HG03378 (cell line): Measurements from ENCODE around the gene SH3RF3.

Source experiments
- ATAC-seq: cut with Tn5 transposase; IDR thresholded peaks from one replicate; pipeline ENCODE4 v1.9.1; 2021; ENCODE audit warnings: mild to moderate bottlenecking, moderate library complexity; ENCODE audit not compliant: unreplicated experiment

The SH3RF3 gene

DNA sequence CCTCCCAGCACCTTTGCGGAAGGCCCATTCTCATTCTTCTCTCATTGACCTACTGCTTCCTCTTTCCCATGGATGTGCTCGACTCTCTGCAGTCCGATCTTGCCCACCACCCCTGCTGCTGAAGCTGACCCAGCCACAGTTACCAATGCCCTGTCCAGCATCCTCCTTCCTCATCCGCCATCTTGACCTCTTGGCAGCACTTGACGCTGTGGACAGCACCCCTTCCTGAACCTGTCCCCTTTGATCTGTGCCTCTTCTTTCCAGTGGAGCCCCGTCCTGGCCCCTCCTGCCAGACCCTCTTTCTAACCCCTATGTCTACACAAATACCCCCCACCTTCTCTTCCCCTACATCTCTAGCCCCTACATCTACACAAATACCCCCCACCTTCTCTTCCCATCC, 275.7 kb downstream of the SH3RF3 start:
- no peak for ATAC-seq

DNA sequence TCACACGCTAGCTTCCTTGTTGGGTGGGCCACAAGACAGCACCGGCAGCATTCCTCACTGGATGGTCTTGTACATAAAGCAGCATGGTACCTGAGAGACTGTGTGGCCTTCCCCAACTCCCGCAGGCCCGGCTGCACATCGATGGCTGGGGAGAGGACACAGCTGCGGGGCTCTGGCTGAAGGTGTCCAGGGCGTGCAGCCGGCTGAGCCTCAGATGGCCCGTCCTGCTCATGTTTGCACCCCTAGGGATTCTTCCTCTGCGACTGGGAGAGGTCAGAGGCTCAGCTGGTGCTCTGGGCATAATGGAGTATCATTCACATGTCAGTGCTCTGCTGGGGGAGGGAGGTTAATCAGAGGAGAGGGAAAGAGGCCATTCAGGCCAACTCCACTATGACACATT, 276.9 kb downstream of the SH3RF3 start:
- no peak for ATAC-seq

DNA sequence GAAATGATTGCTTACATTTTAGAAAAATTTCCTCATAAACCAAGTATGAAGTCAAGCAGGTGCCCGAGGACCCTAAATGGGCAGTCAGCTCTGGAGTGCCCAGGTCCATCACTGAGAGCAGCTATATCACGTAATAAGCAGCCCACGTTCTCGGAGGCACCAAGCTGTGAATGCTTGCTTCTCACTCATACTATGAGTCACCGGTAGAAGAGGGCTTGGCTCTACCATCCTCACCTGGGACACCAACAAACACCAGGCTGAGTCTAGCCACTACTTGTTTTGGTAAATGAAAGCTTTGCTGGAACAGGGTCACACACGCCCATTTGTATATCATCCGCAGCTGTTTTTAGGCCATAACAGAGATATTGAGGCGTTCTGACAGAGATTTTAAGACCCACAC, 277.3 kb downstream of the SH3RF3 start:
- no peak for ATAC-seq

DNA sequence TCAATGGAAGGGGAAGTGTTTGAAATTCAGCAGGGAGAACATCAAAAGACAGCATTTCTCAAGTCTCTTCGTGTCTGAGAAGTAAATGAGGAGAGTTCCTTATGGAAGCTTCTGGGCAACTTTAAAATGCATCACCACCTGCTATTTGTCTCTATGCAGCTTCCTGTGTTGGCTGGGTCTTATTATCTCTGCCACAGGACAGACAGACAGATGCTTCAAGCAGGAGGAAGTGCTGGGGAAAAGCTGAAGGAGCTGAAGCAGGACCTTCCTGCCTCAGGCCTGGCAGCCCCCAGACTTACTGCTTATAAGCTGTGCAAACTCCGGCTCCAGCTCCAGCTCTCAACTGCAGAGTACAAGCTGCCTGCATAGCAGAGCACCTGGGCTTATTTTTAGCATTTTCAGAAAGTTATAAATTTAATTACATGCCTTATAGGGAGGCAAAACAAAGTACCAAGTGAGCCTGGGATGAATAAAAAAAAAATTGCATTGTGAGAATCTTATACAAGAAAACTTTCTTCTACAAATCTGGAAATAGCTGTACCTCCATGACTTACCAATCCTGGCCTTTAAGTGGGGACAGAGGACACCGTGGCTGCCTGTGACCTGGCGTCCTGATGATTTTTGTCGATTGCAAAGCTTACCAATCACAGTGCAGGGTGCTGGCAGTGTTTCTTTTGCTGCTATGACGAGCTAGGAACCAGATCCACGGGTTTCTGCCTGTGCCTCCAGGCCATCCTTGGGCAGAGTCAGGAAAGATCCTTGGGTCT, 278.5 kb downstream of the SH3RF3 start:
- no peak for ATAC-seq

DNA sequence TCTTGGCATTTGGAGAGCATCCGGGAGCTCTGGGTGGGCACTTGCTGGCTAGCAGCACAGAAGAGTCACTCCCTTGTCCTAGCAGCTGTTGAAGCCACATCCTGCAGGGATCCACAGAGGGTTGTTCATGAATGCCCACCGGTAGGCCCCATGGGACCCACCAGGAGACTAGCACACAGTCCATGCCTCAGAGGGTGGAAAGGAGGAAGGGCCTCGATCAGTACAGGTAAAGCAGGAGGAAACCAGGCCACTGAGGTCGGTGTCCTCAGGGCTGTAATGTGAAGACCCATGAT, 279.0 kb downstream of the SH3RF3 start:
- ATAC-seq, result no peak

DNA sequence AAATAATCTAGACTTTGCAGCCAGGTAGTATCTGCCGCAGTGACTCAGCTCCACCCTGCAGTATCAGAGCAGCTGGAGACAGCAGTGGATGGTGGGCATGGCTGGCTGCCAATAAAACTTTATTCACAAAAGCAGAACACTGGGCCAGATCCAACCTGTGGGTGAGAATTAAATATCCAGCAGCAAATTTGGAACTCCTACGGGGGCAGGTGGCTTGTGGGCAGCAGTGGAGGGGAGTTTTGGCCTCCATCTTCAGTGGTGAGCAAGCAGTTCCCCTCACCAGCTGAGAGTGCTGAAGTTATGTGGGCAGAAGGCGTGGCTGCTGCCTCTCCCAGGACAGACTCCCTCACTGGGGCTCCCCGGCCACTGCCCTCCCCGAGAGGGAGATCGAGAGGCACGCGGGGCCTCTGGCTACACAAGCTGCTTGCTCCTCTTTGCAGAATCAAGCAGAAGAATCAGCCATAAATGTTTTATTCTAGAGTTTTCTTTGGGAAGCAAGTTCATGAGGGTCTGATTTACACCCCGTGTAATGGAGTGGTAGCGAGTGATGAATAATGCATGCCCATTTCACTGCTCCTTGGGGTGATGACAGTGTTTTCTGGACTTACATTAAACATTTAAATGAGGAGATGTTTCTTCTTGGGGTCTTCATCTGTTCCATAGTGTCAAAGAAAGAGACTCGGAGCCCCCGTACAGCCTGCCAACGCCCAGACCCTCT, 280.5 kb downstream of the SH3RF3 start:
- ATAC-seq, result no peak

DNA sequence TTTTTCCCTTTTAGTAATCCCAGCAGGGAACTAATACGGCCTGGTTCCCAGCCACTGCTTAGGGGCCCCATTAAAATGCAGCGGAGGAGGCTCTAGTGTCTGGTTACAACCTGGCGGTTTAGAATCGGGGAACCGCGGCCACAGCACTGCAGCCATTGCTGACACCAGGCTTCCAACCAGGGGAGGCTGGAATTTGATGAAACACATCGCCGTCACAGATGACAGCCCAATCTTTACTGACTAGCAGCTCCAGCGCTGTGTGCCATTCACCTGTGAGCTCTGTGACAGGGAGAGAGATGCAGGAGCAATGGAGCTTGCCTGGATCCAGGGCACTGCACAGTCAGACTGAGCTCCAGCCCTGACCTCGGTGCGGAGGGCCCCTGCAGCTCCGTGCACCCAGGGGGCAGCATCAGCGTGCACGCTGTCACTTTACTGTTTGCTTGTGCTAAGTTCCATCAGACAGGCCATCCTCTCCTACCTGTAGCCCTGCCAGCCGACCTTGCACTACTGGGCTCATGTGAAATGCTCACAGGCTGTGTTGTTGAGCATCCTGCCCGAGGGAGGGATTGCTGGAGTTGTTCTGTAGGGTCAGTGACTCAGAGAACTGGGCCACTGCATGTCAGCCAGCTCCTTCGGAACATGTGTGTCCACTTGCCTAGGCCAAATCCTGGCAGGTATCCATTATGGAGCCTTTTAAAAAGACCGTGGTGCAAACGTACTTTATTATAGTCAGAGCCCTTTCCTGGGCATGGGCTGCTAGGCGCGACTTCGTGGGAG, 281.2 kb downstream of the SH3RF3 start:
- ATAC-seq, result no peak

DNA sequence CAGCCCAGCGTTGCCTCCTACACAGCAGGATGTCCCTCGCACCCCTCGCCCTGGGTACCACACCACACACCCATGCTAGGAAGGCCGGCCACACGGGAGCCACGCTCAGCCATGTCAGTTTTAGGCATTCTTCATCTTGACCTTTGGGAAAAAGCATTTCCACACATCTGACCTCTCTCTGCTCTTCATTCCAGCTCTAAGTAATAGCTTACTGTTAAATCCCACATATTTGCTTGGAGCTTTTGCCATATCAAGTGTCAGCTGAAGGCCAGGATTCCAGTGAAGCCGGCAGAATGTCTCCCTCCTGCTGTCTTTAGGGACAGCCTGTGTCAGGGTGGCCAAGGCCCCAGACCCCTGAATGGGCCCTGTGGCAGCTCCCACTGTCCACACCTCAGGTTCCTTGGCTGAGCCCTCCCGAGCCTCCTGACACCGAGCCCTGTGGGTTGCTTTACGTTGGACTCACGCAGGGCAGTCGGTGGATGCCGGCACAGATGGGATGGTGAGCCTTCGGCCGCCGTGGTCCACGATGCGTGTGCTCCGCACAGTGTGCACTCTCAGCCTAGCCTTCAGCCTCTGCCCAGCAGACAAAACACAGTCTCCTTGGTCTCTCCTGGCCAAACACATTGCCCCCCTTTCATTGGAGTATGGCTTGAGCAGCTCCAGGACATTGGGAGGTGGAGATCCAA, 282.8 kb downstream of the SH3RF3 start:
- ATAC-seq, result no peak

DNA sequence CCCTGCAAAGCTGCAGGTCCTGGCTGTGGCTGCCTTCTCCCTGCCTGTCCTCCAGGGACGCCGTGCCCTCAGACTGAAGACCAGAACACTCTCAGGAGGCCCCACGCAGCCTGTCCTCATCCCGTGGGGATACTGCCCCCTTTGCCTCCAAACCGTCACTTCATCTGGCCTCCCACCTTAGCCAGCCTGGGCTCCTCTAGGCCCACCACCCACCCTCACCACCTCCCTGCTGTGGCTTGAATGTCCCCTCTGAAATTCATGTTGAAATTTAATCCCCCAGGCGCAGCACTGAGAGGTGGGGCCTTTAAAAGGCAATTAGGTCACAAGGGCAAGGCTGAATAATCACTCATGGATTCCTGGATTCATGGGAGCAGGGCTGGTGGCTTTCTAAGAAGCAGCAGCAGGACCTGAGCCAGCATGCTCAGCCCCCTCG, 286.6 kb downstream of the SH3RF3 start:
- ATAC-seq, result no peak

DNA sequence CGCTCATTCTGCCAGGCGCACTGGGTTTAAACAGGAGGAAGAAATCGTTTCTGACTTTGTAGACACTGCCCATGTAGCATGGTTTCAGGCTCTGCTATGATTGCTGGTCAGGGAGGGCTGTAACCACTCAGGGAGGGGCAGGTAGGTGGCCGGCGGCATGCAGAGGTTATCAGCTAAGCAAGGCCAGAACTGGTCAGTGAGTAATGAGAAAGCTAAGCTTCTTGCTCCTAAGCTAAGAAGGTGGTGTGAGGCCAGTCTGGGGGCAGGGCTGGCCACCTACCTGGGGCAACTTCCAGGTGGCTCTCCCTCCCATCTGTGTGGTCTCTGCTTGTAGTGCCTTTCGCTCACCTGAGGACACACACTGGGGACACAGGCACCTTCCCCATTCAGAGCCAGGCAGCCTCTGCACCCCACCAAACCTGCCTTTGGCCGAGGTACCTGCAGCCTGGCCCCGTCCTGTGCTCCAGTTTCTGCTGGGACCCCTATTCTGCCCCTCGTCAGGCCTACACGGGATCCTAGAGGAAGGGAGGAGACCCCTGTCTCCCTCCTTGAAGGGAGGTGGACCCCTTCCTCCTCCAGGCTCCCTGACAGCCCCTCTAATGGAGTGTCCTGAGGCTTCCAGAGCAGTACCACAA, 288.8 kb downstream of the SH3RF3 start:
- no peak for ATAC-seq

DNA sequence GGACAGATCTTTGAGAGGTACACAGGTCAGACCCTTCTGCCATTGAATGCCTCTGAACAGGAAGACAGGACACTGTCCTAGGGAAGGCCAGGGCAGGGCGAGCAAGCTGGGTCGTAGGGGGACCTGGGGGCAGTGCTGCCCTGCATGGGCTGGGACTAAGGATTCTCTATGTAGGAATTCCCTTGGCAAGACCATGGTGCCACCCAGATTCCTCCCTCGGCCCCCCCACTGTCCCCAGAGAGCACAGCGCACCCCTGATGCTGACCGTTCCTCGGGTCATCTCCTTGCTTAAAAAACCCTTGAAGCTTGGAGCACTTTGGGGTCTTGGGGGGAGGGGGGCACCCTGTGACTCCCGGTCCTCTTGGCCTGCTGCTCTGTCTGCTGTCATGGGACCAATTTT, 289.7 kb downstream of the SH3RF3 start:
- ATAC-seq, result no peak

DNA sequence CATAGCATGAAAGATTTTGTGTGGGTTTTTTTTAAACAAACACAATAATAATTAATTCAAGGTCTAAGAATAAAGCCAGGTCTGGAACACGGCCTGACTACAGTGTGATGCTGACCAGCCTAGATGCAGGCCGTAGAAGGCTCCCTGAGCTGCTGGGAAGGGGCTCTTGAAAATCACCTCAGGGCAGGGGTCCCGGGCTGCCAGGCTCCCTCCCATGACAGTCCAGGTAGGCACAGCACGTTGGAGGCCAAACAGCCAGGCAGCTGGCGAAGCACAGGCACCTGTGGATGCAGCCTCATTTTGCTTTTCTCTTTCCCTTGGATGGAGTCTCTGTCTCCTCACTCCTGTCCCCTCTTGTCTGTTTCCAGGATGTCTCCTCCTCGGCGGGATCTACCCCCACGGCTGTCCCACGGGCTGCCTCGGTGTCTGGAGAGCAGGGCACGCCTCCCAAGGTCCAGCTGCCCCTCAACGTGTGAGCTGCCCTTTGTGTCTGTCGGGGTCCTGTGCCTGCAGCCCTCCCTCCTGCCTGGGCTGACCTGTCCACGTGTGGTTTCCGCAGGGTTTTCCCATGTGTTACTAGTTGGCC, 290.3 kb downstream of the SH3RF3 start:
- ATAC-seq, result no peak

DNA sequence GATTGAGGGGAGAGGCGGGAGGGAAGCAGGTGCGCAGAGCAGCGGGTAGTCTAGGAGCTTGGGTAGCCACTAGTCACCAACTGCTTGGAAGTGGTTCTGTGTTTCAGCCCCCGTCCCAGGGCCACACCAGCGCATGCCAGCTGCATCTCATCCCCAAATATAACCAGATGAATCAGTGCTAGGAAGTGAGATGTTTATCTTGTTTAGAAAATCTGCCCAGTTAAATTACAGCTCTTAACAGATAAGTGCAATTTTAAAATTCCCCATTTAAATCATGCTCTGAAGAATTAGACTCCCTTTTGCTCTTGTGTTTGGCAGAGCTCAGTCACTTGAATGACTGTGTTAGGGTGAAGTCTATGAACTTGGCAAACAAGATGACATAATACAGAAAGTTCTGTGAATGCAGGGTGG, 291.0 kb downstream of the SH3RF3 start:
- ATAC-seq, result no peak

DNA sequence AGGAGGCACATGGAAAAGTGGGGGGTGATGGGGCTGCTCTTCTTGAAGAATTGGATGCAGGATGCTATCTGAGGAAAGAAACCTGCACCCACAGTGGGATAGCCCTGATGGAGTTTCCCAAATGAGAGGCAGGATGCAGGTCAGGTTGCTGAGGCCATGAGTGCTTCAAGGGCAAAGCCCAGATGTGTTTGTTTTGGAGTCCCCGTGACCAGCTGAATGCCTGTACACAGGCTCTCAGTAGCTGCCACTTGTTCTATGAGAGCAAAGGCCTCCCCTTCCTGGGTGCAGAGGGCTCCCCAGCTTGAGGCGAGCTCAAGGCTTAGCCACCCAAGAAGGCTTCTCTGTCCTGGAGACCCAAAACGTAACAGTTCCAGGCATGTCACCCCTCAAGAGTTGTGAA, 292.1 kb downstream of the SH3RF3 start:
- no peak for ATAC-seq

DNA sequence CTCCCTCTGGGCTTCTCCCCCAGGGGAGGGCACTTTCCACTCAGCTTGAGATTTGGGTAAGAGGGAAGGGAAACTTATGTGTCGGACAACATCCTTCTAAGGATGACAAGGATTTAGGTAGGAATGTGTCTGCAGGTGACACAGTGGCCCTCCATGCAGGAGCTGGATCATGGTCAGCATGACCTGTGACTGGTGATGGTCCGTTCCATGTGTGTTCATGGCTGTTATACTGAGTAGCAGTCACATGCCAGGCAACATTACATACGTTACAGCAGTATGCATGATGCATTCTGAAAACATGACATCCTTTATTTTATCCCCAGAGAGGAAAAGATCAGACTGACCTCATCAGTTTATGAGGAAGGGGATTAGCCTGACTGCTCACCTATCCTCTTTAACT, 292.6 kb downstream of the SH3RF3 start:
- no peak for ATAC-seq

DNA sequence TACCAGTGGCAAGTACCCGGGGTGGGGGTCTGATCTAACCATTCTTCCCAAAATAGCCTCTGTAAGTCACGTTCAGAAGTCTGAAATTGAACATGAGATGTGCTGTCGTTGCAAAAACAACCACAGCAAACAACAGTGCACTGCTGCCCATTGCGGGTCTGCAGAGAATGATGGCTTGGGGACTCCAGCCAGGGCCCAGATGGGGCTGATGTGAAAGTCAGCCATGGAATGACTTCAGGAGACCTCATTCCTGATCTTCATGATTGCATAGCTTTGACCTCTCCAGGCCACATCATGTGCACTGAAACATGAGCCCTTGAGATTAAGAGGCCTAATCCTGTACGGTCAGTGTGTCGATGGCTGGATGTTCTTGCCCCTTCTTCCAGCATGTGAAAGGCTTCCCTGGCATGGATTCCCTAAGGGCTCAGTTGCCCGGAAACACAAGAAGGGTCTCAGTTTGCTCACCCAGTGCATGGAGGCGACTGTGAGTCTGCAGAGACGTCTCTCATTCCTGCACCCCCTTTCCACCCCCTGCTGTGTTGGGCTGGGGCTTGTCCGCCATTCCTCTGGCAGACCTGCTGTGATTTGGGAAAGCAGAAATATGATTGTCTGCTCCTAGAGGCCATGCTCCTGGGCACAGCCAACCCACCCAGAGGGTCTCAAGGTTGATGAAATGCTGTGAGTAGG, 293.2 kb downstream of the SH3RF3 start:
- ATAC-seq, result no peak

DNA sequence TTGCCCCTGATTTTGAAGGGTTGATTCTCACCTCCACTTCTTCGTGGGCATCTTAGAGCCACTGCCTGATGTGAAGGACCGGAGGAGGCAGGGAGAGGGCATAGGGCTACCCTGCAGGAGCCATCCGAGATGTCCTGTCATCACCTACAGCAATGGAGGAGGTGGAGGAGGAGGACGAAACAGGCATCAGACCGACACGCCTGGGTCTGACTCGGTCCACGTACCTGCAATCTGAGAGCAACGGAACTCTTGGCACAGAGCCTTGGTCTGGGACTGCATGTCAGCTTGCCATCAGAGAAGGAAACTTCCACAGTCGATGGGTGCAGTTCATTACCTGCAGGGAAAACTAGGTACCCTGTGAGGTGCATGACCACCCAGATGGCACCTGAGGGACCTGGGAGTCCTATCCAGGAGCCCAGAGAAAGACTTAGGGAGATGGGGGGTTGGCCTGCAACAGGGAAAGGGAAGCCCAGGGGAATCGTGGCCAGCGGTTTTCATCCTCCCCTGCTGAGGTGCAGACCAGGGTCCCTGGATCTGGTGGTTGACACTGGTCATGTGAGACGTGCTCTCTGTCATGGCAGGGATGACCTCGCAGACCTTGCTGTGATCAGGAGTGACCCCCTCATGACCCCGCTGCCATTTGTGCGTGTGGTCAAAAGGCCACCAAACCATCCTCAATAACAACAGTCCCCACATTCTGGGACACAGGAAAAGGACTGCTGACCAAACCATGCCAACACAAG, 293.9 kb downstream of the SH3RF3 start:
- ATAC-seq, result no peak

DNA sequence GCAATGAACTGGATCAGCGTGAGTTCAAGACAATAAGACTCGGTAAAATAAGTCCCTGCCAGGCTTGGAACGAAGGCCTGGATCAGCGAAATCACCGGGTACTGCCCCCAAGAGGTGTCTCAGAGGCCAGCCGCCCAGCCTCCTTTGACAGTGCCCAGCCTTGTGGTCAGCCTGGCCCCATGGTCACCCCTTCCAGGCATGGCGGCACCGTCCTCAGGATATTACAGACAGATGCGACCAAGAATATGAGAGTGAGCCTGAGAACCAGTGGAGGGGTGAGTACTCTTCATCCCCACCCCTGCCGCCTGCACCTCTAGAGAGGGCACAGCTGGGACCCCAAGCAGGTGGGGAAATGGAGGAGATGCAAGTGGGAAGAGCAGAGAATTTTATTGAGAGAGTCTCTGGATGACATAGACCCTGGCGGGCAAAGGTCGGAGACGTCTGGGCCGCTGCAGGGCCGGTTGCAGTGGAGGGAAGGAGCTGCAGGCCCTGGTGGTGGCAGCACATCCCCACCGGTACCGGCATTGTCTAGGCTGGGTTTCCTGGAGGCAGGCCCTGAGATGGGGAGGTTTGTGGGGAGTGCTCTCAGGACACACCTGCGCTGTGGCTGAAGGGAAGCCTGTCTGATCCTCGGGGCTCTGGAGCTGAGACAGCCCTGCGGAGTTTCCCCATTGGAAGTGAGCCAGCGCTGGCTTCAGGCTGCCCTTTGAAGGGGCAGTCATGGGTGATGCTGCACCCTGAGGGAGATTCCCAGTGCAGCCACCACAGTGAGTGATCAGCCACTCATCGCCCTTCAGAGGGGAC, 294.8 kb downstream of the SH3RF3 start:
- ATAC-seq, result no peak
